Cardiac fibroblast (primary cell): ENCODE results near the gene CD46.

Experiments
- DNase-seq, 2 donors: peaks; one replicate each; pipeline versions ENCODE4 v3.0.0 to v3.0.0-alpha.2; 2010; ENCODE audit warnings: low read depth in 2 of 2
- H3K4me3 ChIP-seq, 2 donors: replicated peaks in 1 of 2; 1 replicate in 1 of 2; 2 replicates in 1 of 2; pipeline ENCODE4 v1.5.1; 2011; ENCODE audit warnings: low read depth in 2 of 2, low read length in 2 of 2, mild to moderate bottlenecking in 2 of 2, moderate library complexity in 1 of 2
- TF ChIP-seq, protein P1 (sequence below): IDR thresholded peaks from one replicate; pipeline ENCODE4 v1.5.1; 2011; ENCODE audit warnings: low read depth, mild to moderate bottlenecking, low read length, inconsistent platforms

The CD46 gene

DNA sequence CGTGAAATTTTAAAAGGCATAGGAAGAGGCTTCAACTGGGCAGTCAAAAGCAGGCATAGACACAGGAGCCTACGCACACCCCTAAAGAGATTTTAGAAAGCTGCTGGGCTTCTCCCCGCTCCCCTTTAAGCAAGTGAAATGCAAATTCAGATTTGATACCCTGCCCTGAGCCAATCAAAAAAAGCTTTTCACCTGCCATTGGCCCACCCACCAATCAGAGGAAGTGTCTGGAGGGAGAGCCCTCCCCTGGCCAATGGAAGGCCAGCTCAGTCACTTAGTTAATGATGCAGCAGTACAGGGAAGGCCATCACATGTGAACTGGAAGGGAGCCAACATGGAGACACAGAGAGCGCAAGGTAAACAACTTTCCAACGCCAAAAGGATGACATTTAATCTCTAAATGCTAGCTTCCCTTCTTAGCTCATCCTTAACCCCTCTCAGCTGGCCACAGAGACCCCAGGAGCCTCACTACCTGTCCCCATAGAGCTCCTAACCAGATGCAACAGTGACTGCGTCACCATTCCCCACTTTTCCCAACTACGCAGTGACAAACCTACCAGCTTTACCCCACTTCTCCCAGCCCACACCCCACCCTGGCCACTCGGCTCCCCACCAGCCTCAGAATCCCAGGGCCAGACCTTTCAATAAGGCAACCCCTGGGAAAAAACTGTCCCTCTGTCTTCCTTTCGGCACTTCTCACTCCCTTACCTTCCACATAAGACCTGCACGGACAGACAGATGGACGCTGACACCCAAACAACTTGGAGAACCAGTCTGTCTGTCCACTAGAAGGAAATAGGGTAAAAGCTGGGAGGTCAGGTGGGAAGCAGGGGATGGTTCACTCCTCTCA lies 71.0 kb downstream of the CD46 start:
- peak overlapping the region in 1 of 2 donors; percentile 46 for H3K4me3 ChIP-seq
- peak; percentile 30 to 74 for DNase-seq
- TF ChIP-seq, protein P1, sequence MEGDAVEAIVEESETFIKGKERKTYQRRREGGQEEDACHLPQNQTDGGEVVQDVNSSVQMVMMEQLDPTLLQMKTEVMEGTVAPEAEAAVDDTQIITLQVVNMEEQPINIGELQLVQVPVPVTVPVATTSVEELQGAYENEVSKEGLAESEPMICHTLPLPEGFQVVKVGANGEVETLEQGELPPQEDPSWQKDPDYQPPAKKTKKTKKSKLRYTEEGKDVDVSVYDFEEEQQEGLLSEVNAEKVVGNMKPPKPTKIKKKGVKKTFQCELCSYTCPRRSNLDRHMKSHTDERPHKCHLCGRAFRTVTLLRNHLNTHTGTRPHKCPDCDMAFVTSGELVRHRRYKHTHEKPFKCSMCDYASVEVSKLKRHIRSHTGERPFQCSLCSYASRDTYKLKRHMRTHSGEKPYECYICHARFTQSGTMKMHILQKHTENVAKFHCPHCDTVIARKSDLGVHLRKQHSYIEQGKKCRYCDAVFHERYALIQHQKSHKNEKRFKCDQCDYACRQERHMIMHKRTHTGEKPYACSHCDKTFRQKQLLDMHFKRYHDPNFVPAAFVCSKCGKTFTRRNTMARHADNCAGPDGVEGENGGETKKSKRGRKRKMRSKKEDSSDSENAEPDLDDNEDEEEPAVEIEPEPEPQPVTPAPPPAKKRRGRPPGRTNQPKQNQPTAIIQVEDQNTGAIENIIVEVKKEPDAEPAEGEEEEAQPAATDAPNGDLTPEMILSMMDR = no peak

DNA sequence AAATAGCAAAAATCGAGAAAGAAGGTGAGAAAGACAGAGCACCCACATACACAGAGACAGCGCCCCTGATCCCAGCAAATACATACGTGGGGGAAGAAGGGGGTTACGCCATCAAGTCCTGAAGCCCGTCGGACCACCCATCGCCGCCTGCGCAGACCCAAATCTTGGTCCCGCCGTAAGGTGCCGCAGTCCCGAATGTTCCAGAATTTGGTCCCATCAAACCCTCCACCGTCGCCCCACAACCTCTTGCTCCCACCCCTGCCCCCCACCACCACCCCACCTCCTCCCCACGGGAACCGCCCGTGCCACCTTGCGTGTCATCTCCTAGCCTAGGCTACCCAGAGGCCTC lies 71.7 kb downstream of the CD46 start:
- TF ChIP-seq, protein P1 = no peak
- peak overlapping the region in 1 of 2 donors; percentile 46 for H3K4me3 ChIP-seq
- DNase-seq = no peak

DNA sequence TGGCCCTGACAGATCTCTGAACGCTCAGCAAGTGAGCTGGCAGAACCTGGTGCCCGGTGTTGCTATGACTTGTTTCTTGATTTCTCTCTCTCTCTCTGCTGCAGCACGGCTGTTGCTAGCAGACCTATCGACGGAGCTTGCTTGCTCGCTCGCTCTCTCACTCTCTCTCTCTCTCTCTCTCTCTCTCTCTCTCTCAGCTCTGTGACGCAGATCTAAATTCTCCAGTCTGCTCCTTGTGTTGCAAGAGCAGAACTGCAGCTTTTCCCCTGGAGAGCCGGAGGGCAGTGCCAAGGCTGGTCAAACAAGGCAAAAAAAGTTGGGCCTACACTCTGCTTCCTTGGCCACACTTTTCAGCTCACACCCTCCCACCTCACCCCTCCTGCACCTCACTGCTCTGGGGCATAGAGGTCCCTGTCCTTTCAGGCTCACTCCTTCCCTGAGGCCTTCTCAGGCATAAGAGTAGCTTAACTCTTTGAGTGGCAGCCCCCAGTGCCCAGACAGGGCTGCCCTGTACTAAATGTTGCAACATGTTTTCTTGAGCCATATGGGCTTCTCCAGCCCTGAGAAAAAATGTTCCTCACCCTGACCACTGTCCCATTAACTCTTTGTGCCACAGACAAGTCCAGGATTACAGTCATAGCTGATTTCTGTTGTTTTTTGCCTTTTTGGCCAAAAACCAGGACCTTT lies 72.2 kb downstream of the CD46 start:
- TF ChIP-seq, protein P1 = peak; percentile 67
- H3K4me3 ChIP-seq = peak overlapping the region in 1 of 2 donors; percentile 46
- peak; percentile 98 to 99 for DNase-seq

DNA sequence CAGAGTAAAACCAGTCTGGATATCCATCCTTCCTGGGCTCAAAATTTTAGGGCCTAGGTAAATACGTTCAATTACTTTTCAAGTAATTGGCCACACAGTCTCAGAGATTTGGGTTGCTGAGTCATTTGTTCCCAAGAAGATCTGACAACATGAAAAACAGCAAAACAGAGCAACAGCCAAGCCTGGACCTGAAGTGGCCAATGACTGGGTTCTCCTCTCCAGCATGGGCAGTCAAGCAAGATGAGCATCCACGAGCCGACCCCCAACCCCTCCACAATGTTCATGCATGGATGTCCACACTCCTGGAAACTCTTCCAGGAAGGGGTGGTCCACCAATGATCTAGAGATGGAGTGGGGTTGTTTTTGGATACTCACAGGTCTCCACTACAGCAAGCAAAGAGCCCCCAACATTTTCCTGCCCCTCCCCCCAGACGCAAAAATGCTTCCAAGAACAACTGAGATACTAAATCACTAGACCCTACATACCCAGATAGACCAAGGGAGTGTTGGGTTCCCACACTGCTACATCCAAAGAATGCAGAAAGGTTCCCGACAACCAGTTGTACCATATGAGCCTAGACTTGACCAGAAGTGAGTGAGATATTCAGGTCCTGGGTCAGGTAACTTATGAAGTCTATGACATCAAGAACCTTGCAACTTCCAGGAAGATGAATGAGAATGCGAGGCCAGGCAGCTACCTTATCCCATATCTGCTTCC lies 73.0 kb downstream of the CD46 start:
- DNase-seq = peak; percentile 74 to 88
- H3K4me3 ChIP-seq = no peak overlapping the region

DNA sequence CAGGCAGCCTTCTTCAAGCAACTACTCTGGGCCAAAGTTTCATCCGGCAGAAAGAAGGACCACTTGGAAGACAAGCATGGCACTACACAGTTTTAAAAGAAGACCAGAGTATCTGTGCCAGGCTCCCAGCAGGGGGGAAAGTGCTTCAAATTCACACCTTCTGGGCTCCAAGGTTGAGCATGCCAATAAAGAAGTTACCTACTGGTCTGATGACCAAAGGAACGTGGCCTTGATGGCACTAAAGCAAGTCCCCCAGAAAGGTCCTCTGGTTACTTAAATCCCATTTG lies 73.5 kb downstream of the CD46 start:
- no peak for DNase-seq
- TF ChIP-seq, protein P1 = no peak
- H3K4me3 ChIP-seq = peak overlapping the region in 1 of 2 donors; percentile 38

More for the DNA sequence above, 73.0 kb downstream of the CD46 start:
- TF ChIP-seq, protein P1 = no peak

DNA sequence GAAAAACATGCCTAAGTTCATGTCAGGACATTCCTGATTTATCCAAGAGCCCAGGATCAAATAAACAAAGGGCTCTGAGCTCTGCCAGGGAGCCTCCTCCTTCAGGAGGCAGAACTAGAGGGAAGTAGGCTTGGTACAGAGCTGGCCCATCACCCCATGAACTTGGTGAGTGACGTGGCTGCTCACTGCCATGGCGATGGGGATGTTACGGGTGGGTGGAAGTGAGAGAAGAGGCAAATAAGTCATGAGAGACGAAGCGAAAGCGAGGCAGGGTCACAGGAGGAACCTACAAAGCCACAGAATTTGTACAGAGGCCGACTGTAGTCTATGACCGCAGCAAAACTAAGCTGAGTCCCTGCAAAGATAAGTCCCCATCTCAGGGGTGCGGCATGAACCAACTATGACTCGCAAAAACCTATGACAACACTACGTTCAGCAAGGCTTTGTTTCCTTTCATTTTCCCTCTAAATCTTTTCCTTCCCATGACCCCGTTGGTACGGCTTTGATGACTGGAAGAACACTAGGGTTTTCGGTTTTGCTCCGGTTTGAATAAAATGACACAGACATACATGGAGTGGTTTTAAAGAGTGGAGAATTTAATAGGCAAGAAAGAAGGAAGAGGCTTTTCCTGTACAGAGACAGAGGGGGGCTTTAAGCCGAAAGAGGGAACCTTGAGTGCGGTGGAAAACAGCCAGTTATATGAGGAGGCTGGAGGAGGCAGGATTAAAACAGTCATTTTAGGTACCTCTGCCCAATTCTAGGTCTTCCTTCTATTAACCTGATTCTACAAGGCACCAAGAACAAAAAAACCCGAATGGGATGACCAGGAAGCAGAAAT lies 74.1 kb downstream of the CD46 start:
- H3K4me3 ChIP-seq = peak overlapping the region in 1 of 2 donors; percentile 38
- peak; percentile 36 to 76 for DNase-seq
- TF ChIP-seq, protein P1 = no peak
